HepG2 (cell line): Measurements from ENCODE around the gene MAN1C1. TPM values are rescaled to one million over a fixed set of nuclear protein-coding genes. Genes with fewer than 3 reads are reported as not detected.
"Not testable (repeated sequence)": the region's sequence is repeated elsewhere in the genome, so short reads cannot be mapped to it uniquely, and the experiment has no call there.

Experiments used
- ATAC-seq: fragments of 200-7000 bp; cut with Tn5 transposase; 3 replicates; pipeline ENCODE4 v1.9.1; 2020; ENCODE audit warnings: mild to moderate bottlenecking, moderate library complexity
- BruUV-seq: library from RNA; stranded (reverse); fragments of 400-500 nt; replicated peaks from 2 replicates; lab custom pipeline; 2021; lab: Mats Ljungman, UMichigan
- CTCF ChIA-PET: fragments of 300-600 bp; formaldehyde crosslinking; extraction: SDS; loops from one replicate; lab custom pipeline; 2021; ENCODE audit warnings: low total read pairs, inconsistent platforms, low intra/inter-chr PET ratio; lab: Yijun Ruan, JAX
- POLR2A ChIA-PET: fragments of 350-600 bp; sonication (Branson Sonifier 250); formaldehyde crosslinking; loops from one replicate; lab custom pipeline; 2020; ENCODE audit warnings: antibody characterized with exemption, inconsistent platforms; lab: Yijun Ruan, JAX
- DNase-seq: peaks from one replicate; pipeline ENCODE4 v3.0.0-alpha.2; 2015; ENCODE audit warnings: low spot score
- FAIRE-seq: peaks from 3 replicates; lab custom pipeline; 2011; peaks lifted over from hg19 to GRCh38; lab: Jason Lieb, UNC
- H2AFZ ChIP-seq: one replicate; pipeline ENCODE4 v1.6.1; 2011; ENCODE audit warnings: low read length, inconsistent platforms
- H3K27ac ChIP-seq: fragments of 300-600 bp; 3 replicates; pipeline ENCODE4 v1.8.0; 2011; ENCODE audit warnings: mixed run types, mild to moderate bottlenecking, mixed read lengths, low read length, inconsistent platforms; ENCODE audit not compliant: insufficient read depth; ENCODE audit errors: extremely low read length
- H3K27me3 ChIP-seq, 2 experiments: fragments of 200-600 bp in 1 of 2; 2 replicates in 1 of 2; 3 replicates in 1 of 2; pipeline versions ENCODE4 v1.6.0 to v1.8.0; 2011; ENCODE audit warnings: low read length in 2 of 2, mild to moderate bottlenecking in 2 of 2, moderate library complexity in 2 of 2, inconsistent platforms in 1 of 2; ENCODE audit not compliant: insufficient read depth in 2 of 2, control insufficient read depth in 1 of 2
- H3K36me3 ChIP-seq, 2 experiments: fragments of 200-600 bp in 1 of 2; replicated peaks in 1 of 2; 2 replicates in 1 of 2; 3 replicates in 1 of 2; pipeline versions ENCODE4 v1.5.1 to v1.8.0; 2011; ENCODE audit warnings: low read length in 2 of 2, inconsistent platforms in 1 of 2; ENCODE audit not compliant: insufficient read depth in 2 of 2, control insufficient read depth in 1 of 2
- H3K4me1 ChIP-seq: 2 replicates; pipeline ENCODE4 v1.5.1; 2012; ENCODE audit warnings: low read length, inconsistent platforms; ENCODE audit not compliant: insufficient read depth
- H3K4me2 ChIP-seq: 2 replicates; pipeline ENCODE4 v1.6.0; 2011; ENCODE audit warnings: low read depth, low read length, inconsistent platforms
- H3K4me3 ChIP-seq, 3 experiments: fragments of 200-600 bp in 1 of 3; sonication (generic), shearing (Covaris generic) in 1 of 3; replicated peaks in 1 of 3; 2 replicates each; pipeline ENCODE4 v1.5.1; 2011 to 2016; ENCODE audit warnings: low read length in 3 of 3, inconsistent platforms in 2 of 3, low read depth in 2 of 3, mild to moderate bottlenecking in 2 of 3, control low read depth in 1 of 3, mixed read lengths in 1 of 3; ENCODE audit not compliant: insufficient read depth in 1 of 3
- H3K79me2 ChIP-seq: one replicate; pipeline ENCODE4 v1.6.1; 2011; ENCODE audit warnings: low read length, inconsistent platforms; ENCODE audit not compliant: insufficient read depth
- H3K9ac ChIP-seq: 2 replicates; pipeline ENCODE4 v1.6.0; 2011; ENCODE audit warnings: mild to moderate bottlenecking, low read depth, low read length, inconsistent platforms; ENCODE audit not compliant: insufficient read depth
- H3K9me3 ChIP-seq: 2 replicates; pipeline ENCODE4 v1.5.1; 2012; ENCODE audit warnings: mild to moderate bottlenecking, low read length
- H4K20me1 ChIP-seq: 2 replicates; pipeline ENCODE4 v1.6.0; 2011; ENCODE audit warnings: inconsistent platforms, mild to moderate bottlenecking, low read length, moderate library complexity; ENCODE audit not compliant: insufficient read depth
- HOXA9 ChIP-seq: sonication (generic); formaldehyde crosslinking; IDR thresholded peaks from 2 replicates; pipeline ENCODE4 v1.8.1; 2022; ENCODE audit warnings: missing genetic modification reagents, mild to moderate bottlenecking, moderate library complexity, borderline replicate concordance
- MBD4 ChIP-seq: IDR thresholded peaks from 2 replicates; pipeline ENCODE4 v1.6.1; 2012; ENCODE audit warnings: low read length, inconsistent platforms, borderline replicate concordance
- REPIN1 ChIP-seq: sonication (generic); formaldehyde crosslinking; IDR thresholded peaks from 2 replicates; pipeline ENCODE4 v1.8.0; 2022; ENCODE audit warnings: missing genetic modification reagents, low read depth, mild to moderate bottlenecking, borderline replicate concordance
- WGBS: methylation state at CpG from one replicate; pipeline ENCODE4 v1.1.6; 2017; ENCODE audit warnings: low lambda C conversion rate; 5-methylcytosine and 5-hydroxymethylcytosine counted together
- in situ Hi-C: cut with HindIII; loops from 2 replicates; pipeline ENCODE4 v1.10.0; 2017; ENCODE audit warnings: low pct_unique_long_range_greater_than_20kb; ENCODE audit not compliant: extremely low pct_ligation_motif_present
- intact Hi-C: fragments of 100-400 bp; cut with micrococcal nuclease; formaldehyde crosslinking; loops from one replicate; pipeline ENCODE4 v1.10.0; 2022; ENCODE audit not compliant: unreplicated experiment
- polyA plus RNA-seq, 8 experiments: library from polyadenylated mRNA; depleted of rRNA in 3 of 8; stranded (reverse) in 7 of 8; unstranded in 1 of 8; fragments of >200 nt; fragmentation: Illumina TruSeq in 4 of 8; extraction: Trizol in 4 of 8; gene quantifications; 2 replicates each; pipeline versions ENCODE4 v1.2.1 to v1.2.3, GENCODE V29; 2011 to 2016; ENCODE audit warnings: low read depth in 4 of 8, missing spikeins in 1 of 8, mixed read lengths in 1 of 8; ENCODE audit not compliant: insufficient read depth in 1 of 8
- total RNA-seq, 5 experiments: library from RNA; depleted of rRNA; stranded (reverse); fragments of >200 nt; fragmentation: Illumina TruSeq; extraction: Trizol; gene quantifications; 2 replicates each; pipeline ENCODE4 v1.2.3, GENCODE V29; 2016; ENCODE audit warnings: low read depth in 1 of 5

MAN1C1 gene
- total and polyA plus RNA-seq, 2 of the 13 experiments (the other 11 are each of a cell fraction or from before 2014, with no cell fraction given) = 0.18 to 0.49 TPM

DNA sequence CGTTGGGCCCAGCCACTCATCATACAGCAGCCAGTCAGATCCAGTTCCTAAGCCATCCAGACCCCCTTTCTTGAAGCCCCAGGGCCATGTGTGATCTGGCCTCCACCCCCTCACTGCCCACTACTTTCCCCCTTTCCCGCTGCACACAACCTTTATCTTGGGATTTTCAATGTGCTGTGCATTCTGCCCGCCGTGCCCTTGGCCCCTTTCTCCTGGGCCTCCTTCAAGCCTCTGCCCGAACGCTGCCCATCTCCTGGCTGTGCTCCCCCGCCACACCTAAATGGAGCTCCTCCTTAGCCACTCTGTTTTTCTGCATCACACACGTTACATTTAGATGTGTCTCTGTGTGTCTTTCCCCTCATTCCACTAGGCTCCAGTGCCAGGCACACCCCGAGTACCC lies 116.7 kb downstream of the MAN1C1 start:
- BruUV-seq = no TSS peak

DNA sequence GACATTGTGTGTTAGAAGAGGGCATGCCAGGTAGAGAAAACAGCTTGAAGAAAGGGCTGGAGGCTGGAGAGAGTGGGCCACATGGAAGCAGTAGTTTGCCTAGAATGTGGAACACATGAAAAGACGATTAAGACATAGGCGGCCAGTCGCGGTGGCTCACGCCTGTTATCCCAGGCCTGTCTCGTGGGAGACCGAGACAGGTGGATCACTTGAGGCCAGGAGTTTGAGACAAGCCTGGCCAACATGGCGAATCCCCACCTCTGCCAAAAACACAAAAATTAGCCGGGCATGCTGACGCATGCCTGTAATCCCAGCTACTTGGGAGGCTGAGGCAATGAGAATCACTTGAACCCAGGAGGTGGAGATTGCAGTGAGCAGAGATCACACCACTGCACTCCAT lies 118.4 kb downstream of the MAN1C1 start:
- intact Hi-C loops, FAIRE-seq: not testable (repeated sequence)

More for the DNA sequence above, 116.7 kb downstream of the MAN1C1 start:
- Histone ChIP-seq H3K27ac (no peak overlapping the region), H2AFZ (no peak overlapping the region), H3K4me1 (peaks cover 2% of the 10 kb centered on the region; the same call in 1 of the 2 replicates), H4K20me1 (no peaks in the 10 kb centered on the region), H3K79me2 (no peaks in the 10 kb centered on the region), H3K27me3 (peaks cover 3 to 4% of the 10 kb centered on the region in 2 experiments; a peak in 3 of 5 replicates), H3K4me2 (no peak overlapping the region), H3K9me3 (no peaks in the 10 kb centered on the region), H3K4me3 (no peak overlapping the region), H3K36me3 (no peaks in the 10 kb centered on the region), H3K9ac (no peak overlapping the region)
- in situ Hi-C loops = no loop called here
- 60% methylated on average over 8 of the region's 9 CpGs for WGBS
- TF ChIP-seq REPIN1 (CRISPR knock-in tag) (no peak), MBD4 (no peak), HOXA9 (CRISPR knock-in tag) (no peak)
- POLR2A ChIA-PET = no interaction called here
- intact Hi-C loops = no loop called here
- DNase-seq (no peak), FAIRE-seq (no peak), ATAC-seq (no peak)
- CTCF ChIA-PET = no interaction called here

More for the DNA sequence above, 118.4 kb downstream of the MAN1C1 start:
- H3K9me3 ChIP-seq, BruUV-seq, H3K27ac ChIP-seq, ATAC-seq, H3K9ac ChIP-seq, H2AFZ ChIP-seq, H3K27me3 ChIP-seq, H3K4me3 ChIP-seq, H3K4me2 ChIP-seq, POLR2A ChIA-PET, H3K36me3 ChIP-seq, H4K20me1 ChIP-seq, CTCF ChIA-PET, H3K4me1 ChIP-seq, H3K79me2 ChIP-seq, DNase-seq, in situ Hi-C loops: not testable (repeated sequence)
- WGBS = 59% methylated on average over 8 of the region's 10 CpGs
